Ishikawa (cell line): ENCODE measurements around the gene KCND3.

Experiments used
- CEBPB ChIP-seq: IDR thresholded peaks from 2 replicates; pipeline ENCODE4 v1.6.1; 2012
- CREB1 ChIP-seq: IDR thresholded peaks from 2 replicates; pipeline ENCODE4 v1.6.1; 2012; ENCODE audit warnings: low read depth
- FOXM1 ChIP-seq: IDR thresholded peaks from 2 replicates; pipeline ENCODE4 v1.6.1; 2012; ENCODE audit warnings: low read depth, borderline replicate concordance
- NFIC ChIP-seq: IDR thresholded peaks from 2 replicates; pipeline ENCODE4 v1.6.1; 2012
- RAD21 ChIP-seq: IDR thresholded peaks from 2 replicates; pipeline ENCODE4 v1.6.1; 2012; ENCODE audit warnings: low read depth
- REST ChIP-seq: IDR thresholded peaks from 2 replicates; pipeline ENCODE4 v1.6.1; 2012; ENCODE audit warnings: low read depth, mild to moderate bottlenecking
- TAF1 ChIP-seq: IDR thresholded peaks from 2 replicates; pipeline ENCODE4 v1.6.1; 2012; ENCODE audit warnings: low read depth, mild to moderate bottlenecking
- USF1 ChIP-seq: IDR thresholded peaks from 2 replicates; pipeline ENCODE4 v1.6.1; 2012
- YY1 ChIP-seq: IDR thresholded peaks from 2 replicates; pipeline ENCODE4 v1.6.1; 2012; ENCODE audit warnings: low read depth

GRCh38 chr1:111967067-111967690 lies 22.3 kb downstream of the KCND3 start:
- TF ChIP-seq CEBPB (no peak), TAF1 (no peak), RAD21 (no peak), YY1 (no peak), USF1 (no peak), NFIC (no peak), CREB1 (no peak), FOXM1 (no peak), REST (no peak)
